ENCODE measurements around the gene C2CD4A.

C2CD4A gene

GRCh38 chr15:62060113-62060895 lies 6.5 kb upstream of the C2CD4A start, which contains the start of gene VPS13C:
TSS of gene VPS13C (minus strand) at chr15:62060447. CDS start at chr15:62060374, 73 bp downstream.
- DNase-seq: peak; percentile 92

DNA sequence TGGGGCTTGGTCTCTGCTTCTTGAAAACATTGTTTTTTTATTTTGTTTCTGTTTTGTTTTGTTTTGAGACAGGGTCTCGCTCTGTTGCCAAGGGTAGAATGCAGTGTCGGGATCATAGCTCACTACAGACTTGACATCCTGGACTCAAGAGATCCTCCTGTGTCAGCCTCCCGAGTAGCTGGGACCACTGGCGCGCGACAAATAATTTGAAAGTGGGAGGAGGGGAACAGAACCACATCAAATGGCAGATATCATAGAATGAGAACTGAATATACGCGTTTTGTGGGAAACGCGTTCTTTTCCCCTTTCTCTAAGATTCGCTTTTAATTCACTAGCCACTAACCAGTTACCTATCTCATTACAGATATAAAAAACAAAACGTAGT lies 5.9 kb upstream of the C2CD4A start:
- DNase-seq: no peak

- DNase-seq: no peak
Observed at GRCh38 chr15:62063825-62064635, 2.7 kb upstream of the C2CD4A start.

GRCh38 chr15:62067448-62068044 lies 769 bp downstream of the C2CD4A start:
- peak; percentile 9 for DNase-seq

DNA sequence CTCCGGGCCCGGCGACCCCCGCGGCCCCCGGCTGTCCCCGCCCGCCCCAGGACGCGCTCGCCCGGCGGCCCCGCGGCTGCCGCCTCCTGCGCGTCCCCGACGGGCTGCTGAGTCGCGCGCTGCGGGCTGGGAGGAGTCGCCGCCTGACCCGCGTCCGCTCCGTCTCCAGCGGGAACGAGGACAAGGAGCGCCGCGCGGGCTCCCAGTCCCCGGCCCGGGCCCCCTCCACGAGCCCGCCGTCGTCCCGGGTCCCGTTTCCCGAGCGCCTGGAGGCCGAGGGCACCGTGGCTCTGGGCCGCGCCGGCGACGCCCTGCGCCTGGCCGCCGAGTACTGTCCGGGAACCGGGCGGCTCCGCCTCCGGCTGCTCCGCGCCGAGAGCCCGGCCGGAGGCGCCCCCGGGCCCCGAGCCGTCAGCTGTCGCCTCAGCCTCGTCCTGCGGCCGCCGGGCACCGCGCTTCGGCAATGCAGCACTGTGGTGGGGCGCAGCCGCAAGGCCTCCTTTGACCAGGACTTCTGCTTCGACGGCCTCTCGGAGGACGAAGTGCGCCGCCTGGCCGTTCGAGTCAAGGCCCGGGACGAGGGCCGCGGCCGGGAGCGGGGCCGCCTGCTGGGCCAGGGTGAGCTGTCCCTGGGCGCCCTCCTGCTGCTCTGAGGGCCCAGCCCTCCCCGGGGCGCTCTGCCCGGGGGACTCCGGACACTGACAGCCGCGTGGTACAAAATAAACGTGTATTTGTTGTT lies 1.5 kb downstream of the C2CD4A start:
- DNase-seq: peak; percentile 6

DNA sequence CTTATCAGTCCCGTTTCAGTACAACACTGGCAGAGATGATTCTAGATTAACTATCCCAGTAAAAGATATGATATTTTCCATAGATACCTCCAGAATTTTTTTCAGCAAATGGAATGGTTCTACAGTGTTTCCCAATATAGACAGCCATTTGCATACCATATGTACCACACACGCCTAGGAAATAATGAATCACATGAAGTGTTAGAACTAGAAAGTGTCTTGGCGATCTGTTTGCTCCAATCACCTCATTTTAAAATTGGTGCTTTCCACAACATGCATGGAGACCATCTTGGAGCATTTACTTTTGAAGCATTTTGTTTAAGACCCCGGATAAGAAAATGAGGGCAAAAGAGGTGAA lies 2.0 kb downstream of the C2CD4A start:
- DNase-seq: no peak

- DNase-seq: no peak
Observed at GRCh38 chr15:62069551-62069950, 2.8 kb downstream of the C2CD4A start.

GRCh38 chr15:62071711-62072308 lies 5.0 kb downstream of the C2CD4A start:
- no peak for DNase-seq

DNA sequence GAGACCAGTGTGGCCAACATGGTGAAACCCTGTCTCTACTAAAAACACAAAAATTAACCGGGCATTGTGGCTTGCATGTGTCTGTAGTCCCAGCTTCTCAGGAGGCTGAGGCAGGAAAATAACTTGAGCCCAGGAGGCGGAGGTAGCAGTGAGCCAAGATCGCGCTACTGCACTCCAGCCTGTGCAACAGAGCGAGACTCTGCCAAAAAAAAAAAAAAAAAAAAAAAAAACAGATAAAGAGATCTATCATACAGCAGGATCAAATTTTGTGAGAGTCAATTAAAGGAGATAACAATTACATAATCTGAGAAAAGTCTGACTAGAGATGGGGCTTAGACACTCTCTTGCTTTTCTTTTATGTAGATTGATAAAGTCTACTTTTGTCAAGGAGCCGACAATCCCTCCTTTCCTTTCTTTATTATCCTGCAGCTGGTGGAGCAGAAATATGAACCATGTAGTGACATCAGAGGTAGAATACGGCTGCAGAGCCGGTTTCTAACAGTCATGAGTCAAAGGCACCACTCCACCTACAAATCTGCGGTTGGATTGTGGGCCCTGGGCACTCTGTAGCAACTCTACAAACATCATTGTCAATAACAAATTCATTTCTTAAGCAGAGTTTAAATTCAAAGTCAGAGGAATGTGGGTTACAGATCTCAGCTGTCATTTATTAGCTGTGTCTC lies 9.0 kb downstream of the C2CD4A start:
- no peak for DNase-seq

DNA sequence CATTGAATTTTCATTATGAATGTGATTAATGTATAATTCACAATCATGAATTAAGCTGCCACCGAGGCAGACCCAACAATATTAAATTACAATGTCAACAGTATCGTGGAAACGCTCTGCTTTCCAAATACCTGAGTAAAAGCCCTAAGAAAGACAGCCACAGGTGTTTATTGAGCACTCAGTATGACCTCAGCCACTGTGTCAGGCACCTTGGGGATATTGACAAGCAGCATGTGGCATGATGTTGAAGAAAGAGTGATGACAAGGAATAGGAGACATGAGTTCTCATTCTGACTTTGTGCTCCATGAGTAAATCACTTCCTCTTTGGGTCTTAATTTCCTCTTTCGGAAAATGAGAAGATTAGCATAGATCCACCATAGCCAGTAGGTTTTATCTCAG lies 12.8 kb downstream of the C2CD4A start:
- DNase-seq: no peak

DNA sequence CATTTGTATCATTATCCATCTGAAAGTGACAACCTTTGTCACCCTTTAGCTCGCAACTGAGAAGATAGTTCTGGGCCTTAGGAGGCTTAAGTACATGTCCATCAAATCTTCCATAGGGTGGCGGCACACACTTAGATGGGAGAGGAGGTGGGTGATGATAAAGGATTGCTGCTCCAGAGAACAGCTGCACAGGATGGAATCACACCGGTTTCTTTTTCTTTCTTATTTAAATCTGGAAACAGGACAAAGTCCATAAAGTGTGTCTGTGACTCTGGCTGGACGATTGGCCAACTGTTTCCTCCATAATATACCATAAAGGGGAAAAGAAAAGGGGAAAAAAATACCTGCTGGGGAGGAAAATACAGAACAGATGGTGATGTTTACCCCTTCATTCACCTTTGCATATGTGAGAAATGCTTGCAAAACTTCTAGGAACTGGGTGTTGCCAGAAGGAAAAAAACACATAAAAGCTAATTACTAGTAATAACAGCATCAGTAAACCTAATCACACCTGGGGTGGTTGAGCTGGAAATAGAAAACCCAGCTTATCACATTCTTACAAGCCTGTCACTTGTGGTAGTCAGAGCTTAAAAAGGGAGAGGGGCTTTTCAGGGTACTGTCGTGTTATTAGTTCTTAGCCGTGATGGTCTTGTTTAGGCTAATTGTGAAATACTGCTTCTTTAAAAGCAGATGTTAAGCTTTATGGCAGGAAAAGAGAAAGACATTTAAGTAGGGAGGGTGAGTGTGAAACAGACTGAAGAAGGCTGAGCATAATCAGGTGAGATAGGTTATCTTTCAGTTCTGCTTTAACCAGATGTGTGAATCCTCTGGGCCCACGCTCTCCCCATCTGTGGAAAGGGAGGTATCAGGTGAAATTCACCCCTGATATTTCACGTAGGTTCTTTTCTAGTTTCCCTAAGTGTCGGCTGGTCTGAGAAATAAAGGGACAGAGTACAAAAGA lies 16.7 kb downstream of the C2CD4A start:
- DNase-seq: no peak

DNA sequence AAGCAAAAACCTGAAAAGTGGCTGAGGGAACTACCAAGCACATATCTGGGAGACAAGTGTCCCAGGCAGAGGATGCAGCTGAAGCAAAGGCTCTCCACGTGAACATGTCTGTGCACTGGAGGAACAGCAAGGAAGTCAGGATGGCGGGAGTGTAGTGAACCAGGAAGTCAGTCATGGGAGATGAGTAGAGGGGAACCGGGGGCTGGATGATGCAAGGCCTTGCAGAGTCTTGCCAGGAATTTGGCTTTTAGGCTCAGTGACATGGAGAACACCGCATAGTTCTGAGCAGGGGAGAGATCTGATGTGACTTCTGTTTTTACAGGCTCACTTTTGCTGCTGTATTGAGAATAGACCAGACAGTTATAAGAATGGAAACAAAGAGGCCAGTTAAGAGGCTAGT lies 19.0 kb downstream of the C2CD4A start:
- no peak for DNase-seq

GRCh38 chr15:62087671-62088352 lies 21.0 kb downstream of the C2CD4A start:
- DNase-seq: no peak

DNA sequence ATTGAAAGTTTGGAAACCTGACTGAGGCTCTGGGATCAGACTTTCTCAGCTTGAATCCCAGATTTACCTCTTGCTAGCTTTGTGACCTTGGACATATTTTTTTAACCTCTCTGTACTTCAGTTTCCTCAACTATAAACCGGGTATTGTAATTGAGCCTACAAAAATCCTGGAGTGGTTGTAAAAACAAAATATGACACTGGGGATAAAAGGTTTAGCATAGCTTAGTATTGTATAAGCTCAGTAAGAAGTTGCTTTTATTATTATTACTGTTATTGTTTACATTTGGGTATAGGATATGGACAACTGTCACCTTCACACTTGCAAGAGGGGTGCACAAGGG lies 21.5 kb downstream of the C2CD4A start:
- no peak for DNase-seq

DNA sequence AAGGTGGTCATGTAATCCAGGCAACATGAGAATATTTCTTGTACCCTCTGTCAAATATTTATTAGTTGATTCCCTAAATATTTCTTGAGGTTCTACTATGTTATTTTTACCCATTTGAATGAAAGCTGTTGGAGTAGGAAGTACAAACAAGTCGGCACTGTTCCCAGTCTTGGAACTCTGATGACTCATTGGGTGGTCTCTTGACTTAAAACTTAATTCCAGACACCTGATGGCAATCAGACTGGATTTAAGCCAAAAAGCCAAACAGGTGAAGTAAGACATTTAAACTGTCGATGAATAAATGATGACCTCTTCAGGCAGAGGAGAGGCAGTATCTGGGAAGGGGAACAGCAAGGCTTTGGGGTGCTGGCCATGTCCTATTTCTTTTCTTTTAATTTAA lies 22.8 kb downstream of the C2CD4A start:
- no peak for DNase-seq

GRCh38 chr15:62090988-62091387 lies 24.2 kb downstream of the C2CD4A start:
- no peak for DNase-seq

- DNase-seq: no peak
Observed at GRCh38 chr15:62093809-62094208, 27.0 kb downstream of the C2CD4A start.

DNA sequence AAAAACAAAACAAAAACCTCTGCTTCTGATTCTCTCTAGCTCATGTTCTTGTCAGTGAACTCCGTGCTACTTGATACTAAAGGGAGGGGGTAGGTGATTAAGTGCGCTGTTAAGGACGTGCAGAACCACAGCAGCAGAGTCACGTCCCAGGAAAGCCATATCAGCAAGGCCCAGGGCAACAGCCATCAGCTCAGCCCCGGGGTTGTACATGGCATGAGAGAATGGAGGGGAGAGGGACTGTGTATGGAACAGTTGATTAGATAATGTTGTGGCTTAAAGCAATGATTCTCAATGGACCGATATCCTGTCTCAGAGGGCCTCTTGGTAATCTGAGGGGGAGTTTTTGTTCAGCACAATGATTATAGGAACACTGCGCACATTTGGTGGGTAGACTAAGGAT lies 27.6 kb downstream of the C2CD4A start:
- no peak for DNase-seq

- no peak for DNase-seq
Observed at GRCh38 chr15:62099094-62099601, 32.4 kb downstream of the C2CD4A start.

- no peak for DNase-seq
Observed at GRCh38 chr15:62103431-62103830, 36.7 kb downstream of the C2CD4A start.

Measured in activated effector memory CD4-positive, alpha-beta T cell treated with Interleukin-2 at 50 U/mL for 16 hours (primary cell).